GM13976 (cell line): ENCODE results near the gene ATP8B1.

Experiments
- DNase-seq: peaks from one replicate; pipeline ENCODE4 v3.0.0; 2012; ENCODE audit warnings: low spot score
- in situ Hi-C: fragments of 300-500 bp; cut with MboI; formaldehyde crosslinking; loops from one replicate; pipeline ENCODE4 v1.12.0; 2022; ENCODE audit warnings: low sequenced_read_pairs, mixed read lengths, inconsistent platforms; ENCODE audit not compliant: unreplicated experiment
- TF ChIP-seq, protein P1 (sequence below): IDR thresholded peaks from 2 replicates; pipeline ENCODE4 v1.5.1; 2012; ENCODE audit warnings: borderline replicate concordance, mild to moderate bottlenecking; ENCODE audit not compliant: insufficient read depth; ENCODE audit errors: extremely low read depth, missing control alignments, control extremely low read depth

ATP8B1 gene

DNA sequence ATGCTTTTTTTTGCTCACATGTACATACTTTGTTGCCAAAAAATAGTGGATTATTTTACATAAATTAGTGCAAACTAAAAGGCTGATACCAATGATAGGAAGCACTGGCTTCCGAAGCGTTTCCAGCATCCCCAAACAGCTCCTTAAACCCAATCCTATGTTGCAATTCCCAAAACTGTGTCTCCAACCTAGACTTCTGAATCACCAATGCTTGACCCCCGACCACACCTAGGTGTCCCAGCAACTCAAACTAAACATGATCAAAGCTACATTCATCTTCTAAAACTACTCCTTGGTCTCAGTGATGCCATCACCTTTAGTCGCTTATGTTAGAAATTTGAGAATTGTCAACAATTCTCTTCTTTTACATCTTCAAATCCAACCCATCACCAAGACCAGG is 13.4 kb downstream of the ATP8B1 start:
- TF ChIP-seq, protein P1, sequence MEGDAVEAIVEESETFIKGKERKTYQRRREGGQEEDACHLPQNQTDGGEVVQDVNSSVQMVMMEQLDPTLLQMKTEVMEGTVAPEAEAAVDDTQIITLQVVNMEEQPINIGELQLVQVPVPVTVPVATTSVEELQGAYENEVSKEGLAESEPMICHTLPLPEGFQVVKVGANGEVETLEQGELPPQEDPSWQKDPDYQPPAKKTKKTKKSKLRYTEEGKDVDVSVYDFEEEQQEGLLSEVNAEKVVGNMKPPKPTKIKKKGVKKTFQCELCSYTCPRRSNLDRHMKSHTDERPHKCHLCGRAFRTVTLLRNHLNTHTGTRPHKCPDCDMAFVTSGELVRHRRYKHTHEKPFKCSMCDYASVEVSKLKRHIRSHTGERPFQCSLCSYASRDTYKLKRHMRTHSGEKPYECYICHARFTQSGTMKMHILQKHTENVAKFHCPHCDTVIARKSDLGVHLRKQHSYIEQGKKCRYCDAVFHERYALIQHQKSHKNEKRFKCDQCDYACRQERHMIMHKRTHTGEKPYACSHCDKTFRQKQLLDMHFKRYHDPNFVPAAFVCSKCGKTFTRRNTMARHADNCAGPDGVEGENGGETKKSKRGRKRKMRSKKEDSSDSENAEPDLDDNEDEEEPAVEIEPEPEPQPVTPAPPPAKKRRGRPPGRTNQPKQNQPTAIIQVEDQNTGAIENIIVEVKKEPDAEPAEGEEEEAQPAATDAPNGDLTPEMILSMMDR, result no peak
- in situ Hi-C loops, result no loop called here
- DNase-seq, result no peak

DNA sequence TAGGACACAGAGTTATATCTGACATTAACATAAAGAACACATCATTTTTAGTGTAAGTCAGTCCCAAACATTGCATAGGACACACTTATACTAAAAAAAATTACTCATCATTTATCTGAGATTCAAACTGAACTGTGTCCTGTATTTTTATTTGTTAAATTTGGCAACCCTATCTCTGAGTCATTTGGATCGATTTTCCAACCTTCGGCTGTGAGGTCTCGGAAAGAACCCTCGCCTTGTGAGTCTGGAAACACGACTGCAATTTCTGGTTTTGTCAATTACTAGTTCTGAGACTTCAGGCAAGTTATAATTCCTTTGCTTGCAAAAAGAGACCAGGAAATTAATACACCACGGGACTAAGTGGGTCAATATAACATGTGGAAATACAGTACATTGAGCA is 14.0 kb downstream of the ATP8B1 start:
- in situ Hi-C loops, result no loop called here
- TF ChIP-seq, protein P1, result no peak
- no peak for DNase-seq

DNA sequence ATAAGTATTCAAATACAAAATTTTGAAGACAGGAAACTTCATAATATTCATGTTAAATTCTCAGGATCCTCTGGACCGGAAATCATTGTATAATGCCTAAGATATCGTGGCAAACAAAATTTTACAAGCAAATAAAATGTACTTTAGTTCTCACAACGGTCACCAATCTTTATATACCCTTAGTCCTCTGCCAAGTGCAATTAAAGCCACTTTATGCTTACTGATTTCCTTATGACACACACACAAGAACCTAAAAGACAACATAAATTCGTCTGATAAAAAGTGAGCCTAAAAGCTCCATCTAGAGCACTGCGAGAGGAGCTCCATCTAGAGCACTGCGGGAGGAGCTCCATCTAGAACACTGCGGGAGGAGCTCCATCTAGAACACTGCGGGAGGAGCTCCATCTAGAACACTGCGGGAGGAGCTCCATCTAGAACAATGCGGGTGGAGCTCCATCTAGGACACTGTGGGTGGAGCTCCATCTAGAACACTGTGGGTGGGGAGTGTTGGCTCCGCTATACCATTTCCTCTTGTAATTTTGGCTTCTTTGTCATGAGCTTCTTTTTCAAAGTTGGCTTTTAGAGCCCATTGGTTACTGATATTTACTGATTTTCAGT is 15.9 kb downstream of the ATP8B1 start:
- DNase-seq, result no peak
- in situ Hi-C loops, result no loop called here
- TF ChIP-seq, protein P1, result no peak

DNA sequence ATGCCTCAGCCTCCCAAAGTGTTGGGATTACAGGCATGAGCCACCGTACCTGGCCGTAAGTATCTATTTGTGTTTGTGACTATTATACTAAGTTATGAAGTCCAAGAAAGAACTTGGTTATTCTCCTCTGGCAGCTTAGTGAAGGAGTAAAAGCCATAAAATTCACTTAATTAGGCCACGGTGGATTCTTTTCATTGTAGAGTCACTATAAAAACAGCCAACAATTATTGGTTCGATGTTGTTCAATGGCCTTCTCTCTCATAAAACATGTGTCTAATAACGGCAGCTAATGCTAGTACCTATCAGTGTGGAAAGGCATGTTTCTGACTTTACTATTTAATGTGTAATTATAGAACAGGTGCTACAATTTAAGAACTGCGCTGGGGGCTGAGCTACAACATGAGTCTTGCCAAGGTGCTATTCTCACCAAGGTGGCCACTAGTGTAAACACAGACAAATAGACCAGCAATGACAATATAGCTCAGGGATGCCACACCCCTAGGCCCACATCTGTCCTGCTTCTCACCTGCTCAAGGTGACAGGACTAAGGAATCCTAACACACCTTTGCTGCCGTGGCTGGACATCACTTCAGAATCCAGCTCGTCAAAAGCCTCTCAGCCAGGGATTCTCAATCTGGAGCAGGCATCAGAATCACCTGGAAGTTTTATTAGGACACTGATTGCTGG is 17.2 kb downstream of the ATP8B1 start:
- in situ Hi-C loops, result no loop called here
- no peak for DNase-seq
- TF ChIP-seq, protein P1, result no peak

DNA sequence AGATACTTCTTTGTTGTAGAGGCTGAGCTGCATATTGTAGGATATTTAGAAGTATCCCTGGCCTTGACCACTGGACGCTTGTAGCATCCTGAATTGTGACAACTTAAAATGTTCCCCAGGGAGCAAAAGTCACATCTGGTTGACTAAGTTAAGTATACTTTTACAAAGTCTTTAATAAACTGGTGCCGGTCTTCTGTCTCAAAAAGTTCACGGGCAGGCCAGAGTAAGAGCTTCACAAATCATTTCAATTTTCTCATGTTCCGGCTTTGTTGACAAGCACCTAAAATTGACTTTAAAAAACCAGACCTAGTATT is 18.4 kb downstream of the ATP8B1 start:
- TF ChIP-seq, protein P1, result no peak
- in situ Hi-C loops, result no loop called here

DNA sequence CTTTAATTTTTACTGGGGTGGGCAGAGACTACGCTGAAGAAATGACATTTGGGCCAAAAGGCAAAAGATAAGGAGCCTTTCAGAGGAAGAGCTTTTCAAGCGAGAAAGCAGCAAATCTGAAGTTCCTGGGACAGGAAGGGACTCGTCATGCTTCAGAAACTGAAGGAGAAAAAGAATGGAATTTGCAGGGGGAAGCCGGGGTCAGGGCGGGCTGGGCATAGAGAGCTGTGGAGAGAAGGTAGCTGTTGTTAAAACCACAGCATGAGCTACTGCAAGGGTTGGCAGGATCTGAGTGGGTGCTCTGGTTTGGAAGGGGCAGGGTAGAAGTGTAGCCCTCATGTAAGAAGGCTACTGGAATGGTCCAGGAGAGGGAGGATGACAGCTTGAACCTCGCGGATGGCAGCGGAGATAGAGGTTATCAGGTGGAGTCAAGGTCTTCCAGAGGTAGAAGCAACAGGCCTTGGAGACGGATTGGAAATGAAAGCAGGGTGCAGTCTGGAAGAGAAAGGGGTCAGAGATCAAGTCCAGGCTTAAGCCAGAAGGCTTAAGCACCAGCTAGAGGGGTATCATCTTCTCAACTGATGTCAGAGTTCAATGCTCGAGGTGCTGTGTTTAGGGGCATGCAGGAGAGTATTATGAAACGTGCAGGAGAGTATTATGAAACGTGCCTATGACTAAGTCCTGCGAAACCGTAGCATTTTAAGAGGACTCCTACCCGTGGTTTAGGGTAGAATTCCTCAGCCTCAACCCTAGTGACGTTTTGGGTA is 18.9 kb downstream of the ATP8B1 start:
- TF ChIP-seq, protein P1, result no peak
- no peak for DNase-seq
- in situ Hi-C loops, result no loop called here

More for the DNA sequence above, 18.4 kb downstream of the ATP8B1 start:
- DNase-seq, result no peak
